ENCODE measurements around the gene ZBTB38. TPM values are rescaled to one million over a fixed set of nuclear protein-coding genes. Genes with fewer than 3 reads are reported as not detected.

The ZBTB38 gene
- polyA plus RNA-seq, 1 donor: 60.5 TPM

DNA sequence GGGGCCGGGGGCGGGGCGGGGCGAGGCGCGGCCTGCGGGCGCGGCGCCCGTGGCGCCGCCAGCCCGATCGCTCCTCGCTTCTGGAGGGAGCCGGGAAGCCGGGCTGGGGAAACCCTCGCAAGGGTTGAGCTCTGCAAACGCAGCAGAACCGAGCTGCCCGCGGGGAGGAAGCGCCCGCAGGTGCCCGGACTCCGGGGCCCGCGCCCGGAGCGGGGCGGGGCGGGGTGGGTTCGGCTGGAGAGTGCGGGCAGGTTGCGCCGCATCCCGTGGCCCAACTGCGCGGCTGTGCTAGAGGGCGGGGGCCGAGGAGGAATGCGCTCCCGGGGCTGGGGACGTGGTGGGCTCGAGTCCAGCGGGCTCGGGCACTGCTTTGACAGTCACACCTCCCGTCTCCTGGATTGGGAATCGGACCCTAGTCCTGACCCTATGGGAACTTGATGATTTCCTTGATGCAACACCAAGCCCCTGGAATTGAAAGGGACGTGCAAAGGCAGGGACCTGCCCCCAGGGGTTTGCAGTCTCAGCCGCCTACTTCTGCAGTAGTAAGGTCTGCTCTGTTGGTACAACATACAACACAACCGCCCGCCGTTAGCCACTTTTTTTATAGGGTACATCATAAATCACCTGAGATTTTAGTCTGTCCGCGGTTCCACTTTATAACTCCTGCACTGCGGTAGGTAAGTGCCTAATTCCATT is 34.3 kb downstream of the ZBTB38 start:
- no peak for DNase-seq

DNA sequence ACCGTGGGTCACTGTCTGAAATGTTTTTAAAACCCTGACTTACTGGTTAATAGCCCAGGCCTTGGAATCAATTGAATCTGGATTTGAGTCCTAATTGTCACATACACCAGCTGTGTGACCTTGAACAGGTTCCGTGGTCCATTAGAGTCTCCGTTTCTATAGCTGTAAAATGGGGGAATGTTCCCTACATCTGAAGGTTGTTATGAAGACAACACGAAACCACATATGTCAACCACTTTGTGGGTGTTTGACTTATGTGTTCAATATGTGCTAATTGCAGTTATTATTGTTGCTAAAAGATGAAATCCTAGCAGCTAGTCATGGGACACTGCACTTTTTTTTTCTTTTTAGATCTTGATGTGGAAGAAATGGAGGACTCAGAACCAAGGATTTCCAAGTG is 35.3 kb downstream of the ZBTB38 start:
- DNase-seq: no peak

DNA sequence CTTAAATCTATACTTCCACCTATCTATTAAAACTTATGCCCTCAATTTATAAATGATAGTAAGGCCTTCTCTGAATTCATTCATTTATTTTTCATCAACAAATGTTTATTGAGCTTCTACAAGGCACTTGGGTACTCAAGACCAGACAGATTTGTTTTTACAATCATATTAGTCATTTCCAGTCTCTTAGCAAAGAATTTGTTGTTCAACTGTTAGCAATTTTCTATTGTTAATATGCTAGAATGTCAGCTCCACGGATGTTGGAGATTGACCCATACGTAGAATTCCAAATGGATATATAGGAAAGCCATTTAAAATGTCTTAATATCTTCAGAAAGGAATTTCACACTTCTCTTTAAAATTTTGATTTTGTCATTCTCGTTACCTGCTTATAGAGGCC is 36.7 kb downstream of the ZBTB38 start:
- no peak for DNase-seq

DNA sequence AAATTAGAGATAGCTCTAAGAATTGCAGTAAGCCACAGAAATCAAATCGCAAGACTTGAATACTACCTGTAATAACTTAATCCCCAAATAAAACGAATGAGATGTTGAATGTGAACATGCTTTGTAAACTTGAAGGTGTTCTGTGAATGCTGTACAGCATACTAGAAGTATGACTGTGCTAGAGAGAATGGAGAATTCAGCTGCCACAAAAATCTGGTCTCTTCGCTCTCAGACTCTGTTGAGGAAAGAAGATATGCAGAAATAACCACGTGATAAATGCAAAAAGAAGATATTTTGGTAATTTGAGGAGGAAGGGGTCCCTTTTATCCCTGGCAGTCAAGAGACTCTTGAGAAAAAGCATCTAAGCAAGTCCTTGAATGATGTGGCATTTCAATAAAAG is 37.3 kb downstream of the ZBTB38 start:
- DNase-seq: no peak

DNA sequence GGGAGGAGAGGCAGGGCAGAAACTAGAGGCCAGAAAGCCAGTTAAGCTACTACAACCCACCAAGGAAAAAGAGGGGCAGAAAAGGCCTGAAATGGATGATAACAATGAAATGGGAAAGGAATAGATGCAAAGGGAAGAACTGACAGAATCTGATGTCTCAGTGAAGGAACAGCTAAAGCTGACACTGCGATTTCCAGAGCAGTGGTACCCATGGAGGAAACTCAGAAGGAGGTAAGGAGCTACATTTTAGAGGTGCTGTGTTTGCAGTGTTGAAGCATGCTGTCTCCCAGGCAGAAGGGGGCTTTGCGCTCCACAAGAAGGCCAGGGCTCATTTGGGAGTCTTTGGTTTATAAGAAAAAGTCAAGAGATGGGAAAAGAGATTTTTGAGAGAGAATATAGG is 38.0 kb downstream of the ZBTB38 start:
- DNase-seq: no peak

DNA sequence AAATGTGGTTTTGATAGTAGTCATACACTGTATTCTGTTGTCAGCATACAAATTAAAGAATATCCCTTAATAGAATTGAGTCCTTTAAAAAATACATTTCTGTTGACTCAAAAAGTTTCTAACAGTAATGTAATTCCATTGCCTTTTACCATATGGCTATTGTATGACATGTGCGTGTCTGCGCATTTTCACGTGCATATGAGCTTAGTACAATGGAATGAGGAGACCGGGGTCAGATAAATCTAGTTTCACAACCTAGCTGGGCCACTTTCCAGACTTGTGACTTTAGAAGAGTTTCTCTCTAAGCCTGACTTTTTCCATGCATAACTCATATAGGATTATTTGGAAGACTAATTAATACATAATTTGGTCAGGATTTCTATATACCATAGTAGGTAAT is 38.7 kb downstream of the ZBTB38 start:
- no peak for DNase-seq

DNA sequence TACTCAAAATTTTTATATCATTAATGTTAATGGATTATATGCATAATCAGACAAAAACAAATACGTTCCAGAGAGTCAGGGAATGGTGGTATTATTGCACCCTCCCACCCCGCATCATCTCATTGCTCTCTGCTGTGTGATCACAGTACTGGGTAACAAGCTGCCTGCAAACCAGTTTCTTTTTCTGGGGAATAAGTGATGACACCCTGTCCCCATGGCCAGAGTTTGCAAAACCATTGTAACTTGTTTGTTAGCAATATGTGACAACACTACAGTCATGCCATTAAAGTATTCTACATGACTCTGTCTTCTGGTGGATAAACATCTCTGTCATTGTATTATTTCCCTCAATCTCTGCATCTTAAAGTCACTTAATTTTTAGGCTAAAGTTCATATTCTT is 39.5 kb downstream of the ZBTB38 start:
- no peak for DNase-seq

DNA sequence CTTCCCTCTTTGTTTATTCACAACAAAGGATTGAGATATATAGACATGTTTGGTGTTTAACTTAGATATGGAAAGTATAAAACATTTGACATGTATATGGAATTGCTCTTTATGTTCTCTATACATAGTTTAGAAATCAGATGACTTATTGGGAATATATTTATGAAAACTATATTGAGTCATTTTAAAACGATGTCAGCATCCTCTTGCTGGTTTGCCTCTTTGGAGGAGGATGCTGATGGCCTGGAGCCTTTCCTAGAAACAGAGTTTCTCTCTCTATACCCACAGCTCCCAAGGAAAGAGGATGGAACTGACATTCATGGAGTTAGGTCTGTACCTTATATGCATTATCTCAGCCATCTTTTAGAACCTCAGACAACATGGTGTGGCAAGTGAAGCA is 40.3 kb downstream of the ZBTB38 start:
- DNase-seq: no peak

DNA sequence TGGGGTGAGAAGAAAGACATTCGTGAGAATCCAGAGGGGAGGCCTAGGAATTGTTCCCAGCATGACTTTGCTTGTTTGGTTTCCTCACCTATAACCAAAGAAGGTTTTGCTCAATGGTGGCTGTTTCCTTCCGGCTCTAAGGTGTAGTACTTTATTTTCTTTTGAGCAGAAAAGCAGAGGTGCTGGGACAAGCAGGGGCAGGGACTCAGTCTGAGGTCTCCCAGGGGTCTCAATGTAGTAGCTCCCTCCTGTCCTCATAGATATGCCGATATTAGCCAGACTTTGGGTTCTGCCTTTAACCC is 41.6 kb downstream of the ZBTB38 start:
- DNase-seq: no peak

DNA sequence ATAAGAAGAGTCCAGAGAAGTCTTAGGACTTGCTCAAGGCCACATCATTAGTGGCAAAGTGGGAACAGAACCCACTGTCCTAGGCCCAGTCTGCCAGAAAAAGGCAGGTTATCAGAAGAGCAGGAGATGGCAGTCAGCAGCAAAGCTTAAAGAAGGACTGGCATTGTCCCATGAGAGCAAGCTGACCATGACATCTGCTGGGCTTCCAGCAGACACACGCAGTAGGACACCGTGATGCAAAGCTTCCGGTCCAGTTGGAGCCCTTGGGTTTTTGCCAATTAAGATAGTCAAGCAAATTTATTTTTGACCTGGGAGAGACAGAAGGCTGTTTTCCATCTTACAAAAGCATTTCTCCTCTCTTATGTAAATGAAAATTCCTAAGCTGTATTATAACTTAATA is 42.1 kb downstream of the ZBTB38 start:
- no peak for DNase-seq

DNA sequence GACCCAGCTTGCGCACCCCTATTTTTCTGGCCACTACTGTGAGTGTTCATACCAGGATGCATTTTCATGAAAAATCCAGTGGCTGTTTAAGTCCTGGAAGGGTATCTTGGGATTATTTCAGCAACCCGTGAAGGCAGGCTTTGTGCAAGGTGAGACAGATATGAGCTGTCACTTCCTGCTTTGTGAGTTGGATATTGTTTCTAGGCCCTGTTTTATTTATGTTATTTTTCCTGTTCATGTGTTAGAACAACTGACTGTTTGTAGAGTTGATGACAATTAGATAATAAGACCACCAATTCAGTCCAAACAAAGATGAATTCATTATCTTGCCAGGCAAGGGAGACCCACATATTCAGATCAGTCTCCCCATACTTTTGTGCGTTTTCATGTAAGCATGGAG is 42.5 kb downstream of the ZBTB38 start:
- no peak for DNase-seq

DNA sequence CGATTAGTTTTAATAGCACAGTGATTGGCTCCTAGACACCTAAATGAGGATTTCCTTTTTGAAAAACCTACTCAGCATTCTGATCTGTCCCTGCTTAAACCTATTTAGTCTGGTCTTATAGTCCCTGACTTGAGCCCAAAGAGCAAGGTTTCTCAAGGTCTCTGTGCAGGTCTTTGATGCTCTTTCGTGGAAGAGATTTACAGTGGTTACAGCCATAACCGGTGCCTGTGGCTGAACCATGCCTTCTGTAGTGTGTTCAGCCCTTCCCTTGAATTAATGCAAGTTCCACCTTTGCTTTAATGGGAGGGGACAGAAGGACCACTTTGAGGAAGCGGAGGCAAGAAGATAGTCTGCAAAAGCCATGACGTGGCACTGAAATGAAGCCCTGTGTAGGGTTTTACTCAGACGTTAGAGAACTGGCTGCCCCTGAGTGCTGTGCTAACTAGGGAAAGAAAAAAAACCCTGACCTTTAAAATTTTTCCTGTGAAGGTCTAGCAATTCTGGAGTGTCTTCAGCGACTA is 43.0 kb downstream of the ZBTB38 start:
- no peak for DNase-seq

DNA sequence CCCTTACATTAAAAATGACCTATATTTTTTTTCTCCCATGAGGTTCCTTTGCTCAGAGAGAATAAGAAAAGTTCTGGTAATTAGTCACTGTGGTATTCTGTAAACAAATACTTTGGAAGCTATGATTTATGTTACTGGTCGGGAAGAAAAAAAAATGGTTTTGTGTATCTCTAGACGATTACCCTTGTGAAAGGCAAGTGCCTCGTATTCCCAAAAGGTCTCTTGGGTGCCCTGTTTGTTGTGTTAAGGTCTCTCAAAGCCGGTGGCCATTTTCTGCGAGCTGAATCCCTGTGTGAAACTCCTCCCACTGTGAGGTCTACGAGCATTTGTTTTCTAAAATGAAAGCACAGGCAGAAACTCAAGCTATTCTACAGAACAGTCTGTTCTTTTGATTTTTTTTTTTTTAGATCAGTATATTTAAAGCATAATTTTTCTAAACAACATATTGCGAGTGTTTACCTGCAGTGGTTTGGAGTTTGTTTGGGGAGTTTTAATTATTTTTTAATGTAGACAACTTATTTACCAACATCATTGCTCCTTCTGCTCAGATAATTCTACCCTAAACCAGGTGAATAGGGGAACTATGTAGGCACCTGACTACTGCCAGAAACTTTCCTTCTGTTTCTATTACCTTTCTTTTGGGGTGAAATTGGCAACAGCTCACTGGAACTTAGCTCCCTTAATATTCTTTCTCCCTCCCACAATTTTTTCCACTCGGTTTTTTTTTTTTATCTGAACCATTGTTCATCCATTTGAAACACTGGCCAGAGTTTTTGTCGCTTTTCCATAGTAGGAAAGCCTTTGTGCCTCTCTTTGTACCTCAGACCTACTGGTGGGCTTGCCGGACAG is 44.0 kb downstream of the ZBTB38 start:
- no peak for DNase-seq

DNA sequence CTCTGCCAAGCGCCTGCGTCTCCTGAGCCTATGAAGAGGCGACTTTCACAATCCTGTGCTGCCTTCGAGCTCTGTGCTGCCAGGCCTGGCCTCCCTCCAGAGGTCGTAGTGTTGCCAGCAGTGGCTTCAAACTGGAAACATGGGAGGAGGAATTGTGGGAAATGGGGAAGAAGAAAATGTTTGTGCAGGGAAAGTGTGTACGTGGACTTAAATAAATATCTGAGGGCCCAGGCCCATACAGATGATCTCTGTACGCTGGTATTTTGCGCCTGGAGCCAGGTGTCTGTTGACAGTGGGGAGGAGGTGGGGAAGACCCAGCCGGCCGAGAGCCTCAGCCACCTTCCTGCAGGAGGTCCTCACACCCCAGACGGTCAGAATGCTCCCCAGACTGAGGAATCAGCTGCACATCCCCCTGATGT is 44.6 kb downstream of the ZBTB38 start:
- DNase-seq: no peak

DNA sequence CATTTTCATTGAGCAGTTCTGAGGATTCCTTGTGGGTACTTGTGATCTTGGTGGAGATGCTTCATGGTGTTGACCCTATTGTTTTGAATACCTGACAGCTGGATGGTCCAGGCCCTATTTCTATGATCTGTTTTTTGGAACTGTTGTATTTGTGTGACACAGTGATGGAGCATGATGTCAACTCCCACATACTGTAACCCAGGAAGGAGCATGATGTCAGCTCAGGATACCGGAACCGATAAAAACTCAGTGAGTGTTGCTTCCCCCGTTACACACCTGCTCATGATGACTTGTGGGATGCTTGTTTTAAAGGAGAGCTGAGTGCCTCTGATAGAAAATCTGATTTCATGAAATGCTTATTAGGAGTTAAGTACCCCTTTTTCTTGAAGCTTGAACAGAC is 45.1 kb downstream of the ZBTB38 start:
- no peak for DNase-seq

DNA sequence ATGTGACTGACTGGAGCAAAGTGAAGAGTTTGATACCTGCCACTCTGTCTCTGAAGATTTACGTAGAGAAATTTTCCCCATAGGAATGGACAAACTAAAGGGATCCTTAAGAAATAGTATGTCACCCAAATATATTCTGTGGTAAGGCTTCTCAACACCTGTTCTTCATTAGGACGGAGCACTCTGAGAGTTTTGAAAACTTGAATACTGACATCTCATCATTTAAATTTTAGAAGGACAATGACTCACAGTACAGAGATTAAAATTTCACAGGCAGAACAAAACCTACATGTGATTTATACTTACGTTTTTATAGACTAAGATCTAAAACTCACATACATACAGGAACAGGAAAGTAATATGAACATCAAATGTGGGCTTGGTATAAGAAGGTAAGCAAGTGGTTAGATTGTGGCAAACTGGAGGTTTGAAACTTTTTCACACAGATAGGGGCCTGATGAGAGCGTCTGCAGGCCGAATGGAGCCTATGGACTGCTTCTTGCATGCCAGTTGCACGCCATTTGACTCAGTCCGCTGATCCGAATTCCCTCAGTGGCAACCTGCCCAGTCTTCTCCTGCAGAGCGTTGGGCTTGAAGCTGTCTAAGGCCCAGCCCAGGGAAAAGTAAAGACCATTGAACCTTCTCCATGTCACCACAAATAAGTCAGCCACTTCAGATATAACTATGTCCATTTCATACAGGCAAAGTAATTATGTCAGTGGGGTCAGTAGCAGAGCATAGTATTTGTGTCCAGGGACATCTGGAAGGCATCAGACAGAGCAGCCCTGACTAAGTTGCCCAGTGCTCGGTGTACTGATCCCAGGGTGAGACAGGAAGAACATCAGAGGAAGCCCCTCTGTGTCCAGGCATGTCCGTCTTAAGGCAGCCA is 45.7 kb downstream of the ZBTB38 start:
- no peak for DNase-seq

DNA sequence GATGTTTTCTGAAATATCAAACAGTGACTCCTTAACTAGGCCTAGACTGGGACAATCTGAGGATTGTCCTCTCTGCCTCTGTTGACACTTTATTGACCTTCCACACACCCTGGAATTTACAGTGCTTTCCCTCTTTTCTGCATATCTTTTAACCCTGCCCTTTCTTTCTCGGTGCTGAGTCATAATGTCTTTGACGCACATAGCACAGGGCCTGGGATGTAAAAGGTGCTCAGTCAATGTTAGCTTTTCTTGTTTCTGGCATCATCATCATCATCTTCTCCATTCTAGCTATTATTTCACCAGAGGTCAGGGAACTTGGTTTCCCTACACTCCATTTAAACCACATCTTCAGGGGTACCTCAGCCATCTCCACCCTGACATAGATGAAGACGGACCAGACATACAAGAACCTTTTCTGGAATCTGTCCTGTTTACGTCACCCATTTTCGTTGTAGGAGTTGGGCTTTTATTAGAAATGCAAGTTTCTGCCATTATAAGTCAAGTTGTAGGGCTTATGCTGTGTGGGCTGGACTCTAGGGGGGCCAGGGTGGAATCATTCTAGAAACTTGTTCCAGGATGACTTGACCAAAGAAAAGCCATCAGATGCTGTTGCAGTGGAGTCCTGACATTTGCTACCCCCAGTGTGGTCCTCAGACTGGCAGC is 46.6 kb downstream of the ZBTB38 start:
- DNase-seq: no peak

DNA sequence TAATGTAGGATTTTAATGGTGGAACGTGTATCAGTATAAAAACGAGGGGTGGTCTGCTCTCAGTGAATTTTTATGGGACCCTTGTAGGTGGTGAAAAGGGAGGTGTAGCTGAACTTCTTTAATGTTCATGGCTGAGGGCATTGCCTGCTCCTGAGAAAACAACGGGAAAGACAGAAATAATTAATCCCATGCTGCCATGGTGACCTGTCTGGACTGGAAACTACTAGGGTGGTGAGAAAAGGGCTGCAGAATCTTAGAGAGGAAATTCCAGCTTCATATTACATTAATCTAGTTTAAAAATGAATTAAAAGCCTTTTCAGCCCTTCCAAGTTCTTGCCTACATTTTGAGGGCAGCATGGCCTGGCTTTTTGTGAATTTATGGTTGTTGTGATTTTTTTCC is 47.6 kb downstream of the ZBTB38 start:
- DNase-seq: no peak
